ENCODE measurements around the gene NSD1. TPM values are rescaled to one million over a fixed set of nuclear protein-coding genes. Genes with fewer than 3 reads are reported as not detected.
A peak's percentile ranks its signal among the peaks of the same experiment; 100 is the strongest.

Gene NSD1
- total and polyA plus RNA-seq, 9 of the 15 experiments (the other 6 are each of a cell fraction or from before 2014, with no cell fraction given), result 3.8 to 51.0 (median 24.7) TPM

- TF ChIP-seq ZNF518B (CRISPR knock-in tag; IDR thresholded peaks at IDR 0.05), result no peak
- peak; percentile 92 for TF ChIP-seq ATF7 (IDR thresholded peaks at IDR 0.05)
- no peak for TF ChIP-seq ZBTB26 (CRISPR knock-in tag; IDR thresholded peaks at IDR 0.05)
- no peak for TF ChIP-seq ARID3B (CRISPR knock-in tag; IDR thresholded peaks at IDR 0.05; ENCODE audit: borderline replicate concordance)
- peak; percentile 78; the same call in 1 of the 2 replicates for TF ChIP-seq GATAD2B (IDR thresholded peaks at IDR 0.05; ENCODE audit: borderline replicate concordance)
- no peak for TF ChIP-seq ZNF146 (CRISPR knock-in tag; IDR thresholded peaks at IDR 0.05; ENCODE audit: unreplicated experiment)
- no peak for TF ChIP-seq RFX5 (IDR thresholded peaks at IDR 0.05; ENCODE audit: low read depth, low read length)
- no peak for TF ChIP-seq ZBTB17 (CRISPR knock-in tag; IDR thresholded peaks at IDR 0.05)
- no peak for TF ChIP-seq ELK1 (CRISPR knock-in tag; IDR thresholded peaks at IDR 0.05)
- no peak for TF ChIP-seq ARID1B (IDR thresholded peaks at IDR 0.05)
- TF ChIP-seq TSHZ1 (CRISPR knock-in tag; IDR thresholded peaks at IDR 0.05), result no peak
- peak; percentile 49; the same call in 1 of the 2 replicates for TF ChIP-seq FOXK1 (CRISPR knock-in tag; IDR thresholded peaks at IDR 0.05; ENCODE audit: borderline replicate concordance)
- TF ChIP-seq ATF2 (CRISPR knock-in tag; IDR thresholded peaks at IDR 0.05), result no peak; the same call in 1 of the 2 replicates
- no peak for TF ChIP-seq ZNF583 (CRISPR knock-in tag; IDR thresholded peaks at IDR 0.05)
Measured at GRCh38 chr5:177311723-177312648, 178.4 kb downstream of the NSD1 start, which contains the start of gene MXD3 (continued).

All from K562 (cell line).